Measurements from ENCODE around the gene ITGB2. TPM values are rescaled to one million over a fixed set of nuclear protein-coding genes. Genes with fewer than 3 reads are reported as not detected.

The ITGB2 gene
- polyA plus RNA-seq, 1 of the 3 experiments (the other 2 are of a cell fraction) = 0.77 TPM

DNA sequence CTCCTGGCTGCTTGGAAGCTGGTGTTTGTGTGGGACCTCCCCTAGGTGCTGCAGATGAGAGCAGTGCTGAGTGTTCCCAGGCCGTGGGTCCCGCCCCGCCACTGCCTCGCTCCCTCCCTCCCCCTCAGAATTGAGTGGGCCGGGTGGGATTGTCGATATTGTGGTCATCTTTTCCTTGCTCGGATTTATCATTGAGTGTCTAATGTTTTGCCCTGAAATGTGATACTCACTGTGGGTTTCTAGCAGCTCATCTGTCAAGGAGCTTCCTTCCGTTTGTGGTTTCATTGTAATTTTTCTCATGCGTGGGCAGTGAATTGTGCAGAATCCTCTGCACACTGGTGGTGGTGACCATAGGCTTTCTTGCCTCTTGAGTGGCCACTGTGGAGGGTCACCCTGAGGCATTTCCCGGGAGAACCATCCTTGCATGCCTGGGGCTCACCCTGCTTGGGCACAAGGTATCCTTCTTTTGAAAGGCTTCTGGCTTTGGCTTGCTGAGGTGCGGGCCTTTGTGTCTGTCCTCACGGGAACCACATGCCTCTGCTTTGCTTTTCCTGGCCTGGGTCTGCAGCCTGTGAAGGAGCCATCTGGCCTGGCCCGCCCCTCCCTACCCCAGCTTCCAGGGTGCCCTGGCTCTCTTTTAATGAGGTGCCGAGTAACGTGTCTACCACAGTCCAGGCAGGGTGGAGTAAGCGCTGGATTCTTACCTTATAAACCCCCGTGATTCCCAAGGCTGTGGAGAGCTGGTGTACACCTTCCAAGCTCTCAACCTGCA, 44.7 kb upstream of the ITGB2 start (continued):
- TF ChIP-seq ELF1 (IDR thresholded peaks at IDR 0.05) = no peak

DNA sequence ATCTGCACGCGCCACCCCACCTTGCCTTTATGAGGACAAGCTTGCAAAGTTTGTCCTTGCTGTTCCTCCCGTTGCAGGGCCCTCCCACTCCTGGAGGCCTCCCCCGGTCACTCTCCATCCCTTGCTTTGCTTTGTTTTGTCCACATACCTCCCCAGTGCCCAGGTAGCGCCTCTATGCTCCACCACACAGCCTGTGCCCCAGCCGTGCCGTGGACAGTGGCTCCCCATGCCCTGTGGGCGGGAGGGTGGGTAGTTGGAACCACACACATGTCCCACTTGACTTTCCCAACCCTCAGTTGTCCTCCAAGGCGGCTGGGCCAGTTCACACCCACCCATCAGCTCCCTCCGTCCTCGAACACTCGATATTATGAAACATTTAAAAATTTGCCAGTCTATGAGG, 43.7 kb upstream of the ITGB2 start:
- 96% methylated on average over 12 of the region's 12 CpGs for WGBS (ENCODE audit: low lambda C conversion rate)
- Histone ChIP-seq H3K36me3 (replicated peaks in 1 of 2; ENCODE audit: control insufficient read depth in 1 of 2, insufficient read depth in 2 of 2, low read length in 1 of 2) (peaks cover 30 to 34% of the 10 kb centered on the region in 2 experiments), H3K9ac (no peak overlapping the region), H3K4me3 (ENCODE audit: low read depth in 2 of 2, low read length in 1 of 2) (no peak overlapping the region), H3F3A (replicated peaks; ENCODE audit: insufficient read depth) (peaks cover 34% of the 10 kb centered on the region), H3K27ac (ENCODE audit: low read depth in 2 of 2, low read length in 1 of 2) (no peak overlapping the region), H3K9me3 (no peaks in the 10 kb centered on the region), H3K9me2 (no peaks in the 10 kb centered on the region), H4K20me1 (ENCODE audit: insufficient read depth) (no peaks in the 10 kb centered on the region), H3K27me3 (ENCODE audit: insufficient read depth) (no peaks in the 10 kb centered on the region), H3K4me1 (ENCODE audit: control insufficient read depth in 1 of 2, insufficient read depth in 2 of 2, low read depth in 1 of 2, low read length in 1 of 2) (peaks cover 18 to 22% of the 10 kb centered on the region in 2 experiments; a peak in 3 of 4 replicates), H3K79me2 (ENCODE audit: insufficient read depth) (peaks cover 38% of the 10 kb centered on the region; the same call in 1 of the 2 replicates), H2AFZ (ENCODE audit: low read depth) (no peak overlapping the region), H3K4me2 (no peak overlapping the region)
- ChIA-PET CTCF (interaction anchor here (0.6 to 4.3 kb wide), 11 partner anchors 15 to 479 kb away, joined by 3 to 35 read pairs (median 4); no protein-coding TSS in a partner anchor), POLR2A (no interaction called here)
- TF ChIP-seq MEF2A (IDR thresholded peaks at IDR 0.05; ENCODE audit: borderline replicate concordance, low read depth) (no peak), TAF1 (IDR thresholded peaks at IDR 0.05; ENCODE audit: borderline replicate concordance, low read depth, low read length) (no peak)
- no peak for DNase-seq

DNA sequence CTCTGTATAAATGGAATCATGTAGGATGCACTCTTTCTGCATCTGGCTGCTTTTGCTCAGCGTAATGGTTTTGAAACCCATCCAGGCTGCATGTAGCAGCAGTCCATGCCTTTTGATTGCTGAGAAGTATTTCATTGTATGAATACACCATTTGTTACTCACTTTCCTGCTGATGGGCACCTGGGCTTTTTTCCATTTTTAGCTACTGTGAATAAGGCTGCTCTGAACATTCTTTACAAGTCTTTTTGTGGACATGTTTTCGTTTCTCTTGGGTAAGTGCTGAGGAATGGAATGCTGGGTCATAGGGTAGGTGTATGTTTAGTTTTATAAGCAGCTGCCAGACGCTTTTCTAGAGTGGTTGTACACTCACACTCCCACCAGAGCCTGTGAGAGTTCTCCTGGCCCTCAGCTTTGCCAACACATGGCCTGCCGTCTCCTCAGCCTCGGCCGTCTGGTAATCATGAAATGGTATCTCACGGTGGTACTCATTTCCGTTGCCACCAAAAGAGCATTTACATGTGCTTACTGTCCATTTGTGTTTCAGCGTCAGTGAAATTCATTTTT, 41.8 kb upstream of the ITGB2 start:
- no peaks in the 10 kb centered on the region for H4K20me1 ChIP-seq (ENCODE audit: insufficient read depth)
- DNase-seq = no peak
- H3K9me3 ChIP-seq = no peaks in the 10 kb centered on the region
- peaks cover 41% of the 10 kb centered on the region; the same call in 1 of the 2 replicates for H3K79me2 ChIP-seq (ENCODE audit: insufficient read depth)
- H2AFZ ChIP-seq (ENCODE audit: low read depth) = no peak overlapping the region
- H3K36me3 ChIP-seq (replicated peaks in 1 of 2; ENCODE audit: control insufficient read depth in 1 of 2, insufficient read depth in 2 of 2, low read length in 1 of 2) = peaks cover 30 to 32% of the 10 kb centered on the region in 2 experiments
- peaks cover 13 to 36% of the 10 kb centered on the region in 2 experiments for H3K4me1 ChIP-seq (ENCODE audit: control insufficient read depth in 1 of 2, insufficient read depth in 2 of 2, low read depth in 1 of 2, low read length in 1 of 2)
- 42% methylated on average over 9 of the region's 9 CpGs for WGBS (ENCODE audit: low lambda C conversion rate)
- no peaks in the 10 kb centered on the region for H3K27me3 ChIP-seq (ENCODE audit: insufficient read depth)
- peak; percentile 88 for TF ChIP-seq MEF2A (IDR thresholded peaks at IDR 0.05; ENCODE audit: borderline replicate concordance, low read depth)
- TF ChIP-seq RXRA (IDR thresholded peaks at IDR 0.05; ENCODE audit: borderline replicate concordance, low read depth) = 0 out of 2 replicates have a peak, but pooled peaks have one; percentile 31
- TF ChIP-seq ELF1 (IDR thresholded peaks at IDR 0.05) = no peak
- TF ChIP-seq EP300 (IDR thresholded peaks at IDR 0.05; ENCODE audit: borderline replicate concordance in 1 of 2, low read depth in 1 of 2, low read length in 1 of 2) = 0 out of 4 replicates have a peak, but pooled peaks have one; percentile 5 to 48
- no peak for TF ChIP-seq REST (IDR thresholded peaks at IDR 0.05; ENCODE audit: low read depth, low read length)
- peak; percentile 48; the same call in 1 of the 2 replicates for TF ChIP-seq FOSL2 (IDR thresholded peaks at IDR 0.05; ENCODE audit: borderline replicate concordance, low read depth)
- TF ChIP-seq, protein P1, sequence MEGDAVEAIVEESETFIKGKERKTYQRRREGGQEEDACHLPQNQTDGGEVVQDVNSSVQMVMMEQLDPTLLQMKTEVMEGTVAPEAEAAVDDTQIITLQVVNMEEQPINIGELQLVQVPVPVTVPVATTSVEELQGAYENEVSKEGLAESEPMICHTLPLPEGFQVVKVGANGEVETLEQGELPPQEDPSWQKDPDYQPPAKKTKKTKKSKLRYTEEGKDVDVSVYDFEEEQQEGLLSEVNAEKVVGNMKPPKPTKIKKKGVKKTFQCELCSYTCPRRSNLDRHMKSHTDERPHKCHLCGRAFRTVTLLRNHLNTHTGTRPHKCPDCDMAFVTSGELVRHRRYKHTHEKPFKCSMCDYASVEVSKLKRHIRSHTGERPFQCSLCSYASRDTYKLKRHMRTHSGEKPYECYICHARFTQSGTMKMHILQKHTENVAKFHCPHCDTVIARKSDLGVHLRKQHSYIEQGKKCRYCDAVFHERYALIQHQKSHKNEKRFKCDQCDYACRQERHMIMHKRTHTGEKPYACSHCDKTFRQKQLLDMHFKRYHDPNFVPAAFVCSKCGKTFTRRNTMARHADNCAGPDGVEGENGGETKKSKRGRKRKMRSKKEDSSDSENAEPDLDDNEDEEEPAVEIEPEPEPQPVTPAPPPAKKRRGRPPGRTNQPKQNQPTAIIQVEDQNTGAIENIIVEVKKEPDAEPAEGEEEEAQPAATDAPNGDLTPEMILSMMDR (IDR thresholded peaks at IDR 0.05) = no peak
- peak; percentile 58 for TF ChIP-seq JUND (IDR thresholded peaks at IDR 0.05)
- 0 out of 2 replicates have a peak, but pooled peaks have one; percentile 53 for TF ChIP-seq NFIC (IDR thresholded peaks at IDR 0.05; ENCODE audit: borderline replicate concordance)
- TF ChIP-seq MXI1 (IDR thresholded peaks at IDR 0.05; ENCODE audit: low read depth, low read length) = peak; percentile 40; the same call in 1 of the 2 replicates
- TF ChIP-seq MAX (IDR thresholded peaks at IDR 0.05; ENCODE audit: low read depth) = peak; percentile 61; the same call in 1 of the 2 replicates
- TF ChIP-seq, protein P2, sequence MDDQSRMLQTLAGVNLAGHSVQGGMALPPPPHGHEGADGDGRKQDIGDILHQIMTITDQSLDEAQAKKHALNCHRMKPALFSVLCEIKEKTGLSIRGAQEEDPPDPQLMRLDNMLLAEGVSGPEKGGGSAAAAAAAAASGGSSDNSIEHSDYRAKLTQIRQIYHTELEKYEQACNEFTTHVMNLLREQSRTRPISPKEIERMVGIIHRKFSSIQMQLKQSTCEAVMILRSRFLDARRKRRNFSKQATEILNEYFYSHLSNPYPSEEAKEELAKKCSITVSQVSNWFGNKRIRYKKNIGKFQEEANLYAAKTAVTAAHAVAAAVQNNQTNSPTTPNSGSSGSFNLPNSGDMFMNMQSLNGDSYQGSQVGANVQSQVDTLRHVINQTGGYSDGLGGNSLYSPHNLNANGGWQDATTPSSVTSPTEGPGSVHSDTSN (IDR thresholded peaks at IDR 0.05) = peak; percentile 74
- TF ChIP-seq TCF12 (IDR thresholded peaks at IDR 0.05) = peak; percentile 89
- peak; percentile 54; the same call in 1 of the 2 replicates for TF ChIP-seq TEAD4 (IDR thresholded peaks at IDR 0.05; ENCODE audit: borderline replicate concordance, insufficient read depth)
- CTCF ChIA-PET = interaction anchor here (0.7 to 3.9 kb wide), 9 partner anchors 11 to 177 kb away, joined by 3 to 21 read pairs (median 3); no protein-coding TSS in a partner anchor
- H3F3A ChIP-seq (replicated peaks; ENCODE audit: insufficient read depth) = peaks cover 34% of the 10 kb centered on the region
- peak overlapping the region; percentile 33; the same call in 1 of the 2 replicates for H3K9ac ChIP-seq
- POLR2A ChIA-PET = no interaction called here
- H3K4me2 ChIP-seq = peak overlapping the region; percentile 11; the same call in 1 of the 2 replicates
- no peak overlapping the region for H3K4me3 ChIP-seq (ENCODE audit: low read depth in 2 of 2, low read length in 1 of 2)
- H3K9me2 ChIP-seq = no peaks in the 10 kb centered on the region
- peak overlapping the region; percentile 35 to 84 for H3K27ac ChIP-seq (ENCODE audit: low read depth in 2 of 2, low read length in 1 of 2)
